HUES6 (cell line): ENCODE results near the gene ATP8A2.

Experiments
- H3K27ac ChIP-seq: 2 replicates; pipeline ENCODE4 v1.7.0; 2013; ENCODE audit warnings: low read depth, mild to moderate bottlenecking, low read length, inconsistent platforms
- H3K27me3 ChIP-seq: 2 replicates; pipeline ENCODE4 v1.6.1; 2013; ENCODE audit warnings: low read length; ENCODE audit not compliant: control insufficient read depth, insufficient read depth
- H3K36me3 ChIP-seq: 2 replicates; pipeline ENCODE4 v1.6.1; 2013; ENCODE audit warnings: low read length; ENCODE audit not compliant: control insufficient read depth, insufficient read depth
- H3K4me1 ChIP-seq: 2 replicates; pipeline ENCODE4 v1.6.1; 2013; ENCODE audit warnings: low read length; ENCODE audit not compliant: control insufficient read depth, insufficient read depth
- H3K4me3 ChIP-seq: 2 replicates; pipeline ENCODE4 v1.5.1; 2013; ENCODE audit warnings: low read depth, low read length
- H3K9ac ChIP-seq: one replicate; pipeline ENCODE4 v1.6.1; 2013; ENCODE audit warnings: mild to moderate bottlenecking, low read length
- H3K9me3 ChIP-seq: 2 replicates; pipeline ENCODE4 v1.6.1; 2013; ENCODE audit warnings: low read depth, low read length; ENCODE audit not compliant: control insufficient read depth, insufficient read depth

Gene ATP8A2

GRCh38 chr13:25741796-25742195, 370.0 kb downstream of the ATP8A2 start:
- Histone ChIP-seq H3K4me1 (peaks cover 5% of the 10 kb centered on the region; the same call in 1 of the 2 replicates), H3K27me3 (no peaks in the 10 kb centered on the region), H3K27ac (no peak overlapping the region), H3K36me3 (no peaks in the 10 kb centered on the region), H3K9ac (no peak overlapping the region), H3K9me3 (no peaks in the 10 kb centered on the region), H3K4me3 (no peak overlapping the region)

GRCh38 chr13:25742220-25742619, 370.4 kb downstream of the ATP8A2 start:
- H3K4me3 ChIP-seq: no peak overlapping the region
- no peaks in the 10 kb centered on the region for H3K9me3 ChIP-seq
- peaks cover 7% of the 10 kb centered on the region; the same call in 1 of the 2 replicates for H3K4me1 ChIP-seq
- no peak overlapping the region for H3K9ac ChIP-seq
- no peaks in the 10 kb centered on the region for H3K36me3 ChIP-seq
- no peak overlapping the region for H3K27ac ChIP-seq
- no peaks in the 10 kb centered on the region for H3K27me3 ChIP-seq

- no peak overlapping the region for H3K4me3 ChIP-seq
- no peaks in the 10 kb centered on the region for H3K36me3 ChIP-seq
- no peak overlapping the region for H3K9ac ChIP-seq
- H3K9me3 ChIP-seq: no peaks in the 10 kb centered on the region
- H3K27me3 ChIP-seq: no peaks in the 10 kb centered on the region
- no peak overlapping the region for H3K27ac ChIP-seq
- H3K4me1 ChIP-seq: peaks cover 8% of the 10 kb centered on the region
These were observed 371.6 kb downstream of the ATP8A2 start for GRCh38 chr13:25743421-25743820.

GRCh38 chr13:25744178-25744577, 372.4 kb downstream of the ATP8A2 start:
- Histone ChIP-seq H3K4me3 (no peak overlapping the region), H3K27me3 (no peaks in the 10 kb centered on the region), H3K9ac (no peak overlapping the region), H3K4me1 (peaks cover 10% of the 10 kb centered on the region), H3K36me3 (no peaks in the 10 kb centered on the region), H3K27ac (no peak overlapping the region), H3K9me3 (no peaks in the 10 kb centered on the region)

GRCh38 chr13:25746131-25746530, 374.4 kb downstream of the ATP8A2 start:
- Histone ChIP-seq H3K27me3 (no peaks in the 10 kb centered on the region), H3K9me3 (no peaks in the 10 kb centered on the region), H3K9ac (no peak overlapping the region), H3K27ac (no peak overlapping the region), H3K36me3 (no peaks in the 10 kb centered on the region), H3K4me1 (peaks cover 13% of the 10 kb centered on the region), H3K4me3 (no peak overlapping the region)

GRCh38 chr13:25752957-25753551, 381.3 kb downstream of the ATP8A2 start:
- H3K36me3 ChIP-seq: no peaks in the 10 kb centered on the region
- H3K9me3 ChIP-seq: no peaks in the 10 kb centered on the region
- no peaks in the 10 kb centered on the region for H3K27me3 ChIP-seq
- peaks cover 16% of the 10 kb centered on the region for H3K4me1 ChIP-seq
- H3K4me3 ChIP-seq: no peak overlapping the region
- H3K9ac ChIP-seq: no peak overlapping the region
- no peak overlapping the region for H3K27ac ChIP-seq

- H3K4me1 ChIP-seq: peaks cover 14% of the 10 kb centered on the region
- H3K27ac ChIP-seq: no peak overlapping the region
- H3K9me3 ChIP-seq: no peaks in the 10 kb centered on the region
- no peaks in the 10 kb centered on the region for H3K36me3 ChIP-seq
- H3K27me3 ChIP-seq: no peaks in the 10 kb centered on the region
- H3K9ac ChIP-seq: no peak overlapping the region
- no peak overlapping the region for H3K4me3 ChIP-seq
These were observed 382.2 kb downstream of the ATP8A2 start for GRCh38 chr13:25753976-25754375.

GRCh38 chr13:25756251-25756650, 384.5 kb downstream of the ATP8A2 start:
- Histone ChIP-seq H3K27me3 (no peaks in the 10 kb centered on the region), H3K36me3 (no peaks in the 10 kb centered on the region), H3K9ac (no peak overlapping the region), H3K27ac (no peak overlapping the region), H3K4me1 (peaks cover 9% of the 10 kb centered on the region), H3K9me3 (no peaks in the 10 kb centered on the region), H3K4me3 (no peak overlapping the region)

- Histone ChIP-seq H3K9me3 (no peaks in the 10 kb centered on the region), H3K4me3 (no peak overlapping the region), H3K27ac (no peak overlapping the region), H3K9ac (no peak overlapping the region), H3K36me3 (no peaks in the 10 kb centered on the region), H3K27me3 (no peaks in the 10 kb centered on the region), H3K4me1 (peaks cover 9% of the 10 kb centered on the region)
These were observed 385.1 kb downstream of the ATP8A2 start for GRCh38 chr13:25756912-25757311.

- Histone ChIP-seq H3K27me3 (no peaks in the 10 kb centered on the region), H3K27ac (no peak overlapping the region), H3K9me3 (no peaks in the 10 kb centered on the region), H3K4me3 (no peak overlapping the region), H3K36me3 (no peaks in the 10 kb centered on the region), H3K9ac (no peak overlapping the region), H3K4me1 (peaks cover 7% of the 10 kb centered on the region)
These were observed 389.3 kb downstream of the ATP8A2 start for GRCh38 chr13:25761041-25761440.

GRCh38 chr13:25762281-25762680, 390.5 kb downstream of the ATP8A2 start:
- Histone ChIP-seq H3K27me3 (no peaks in the 10 kb centered on the region), H3K9me3 (no peaks in the 10 kb centered on the region; the same call in 1 of the 2 replicates), H3K4me3 (no peak overlapping the region), H3K27ac (no peak overlapping the region), H3K9ac (no peak overlapping the region), H3K36me3 (no peaks in the 10 kb centered on the region), H3K4me1 (peaks cover 7% of the 10 kb centered on the region)
